ENCODE data around the gene SRMS. TPM values are rescaled to one million over a fixed set of nuclear protein-coding genes. Genes with fewer than 3 reads are reported as not detected.

Gene SRMS
- total RNA-seq, 1 donor from 2014 or later = not detected

DNA sequence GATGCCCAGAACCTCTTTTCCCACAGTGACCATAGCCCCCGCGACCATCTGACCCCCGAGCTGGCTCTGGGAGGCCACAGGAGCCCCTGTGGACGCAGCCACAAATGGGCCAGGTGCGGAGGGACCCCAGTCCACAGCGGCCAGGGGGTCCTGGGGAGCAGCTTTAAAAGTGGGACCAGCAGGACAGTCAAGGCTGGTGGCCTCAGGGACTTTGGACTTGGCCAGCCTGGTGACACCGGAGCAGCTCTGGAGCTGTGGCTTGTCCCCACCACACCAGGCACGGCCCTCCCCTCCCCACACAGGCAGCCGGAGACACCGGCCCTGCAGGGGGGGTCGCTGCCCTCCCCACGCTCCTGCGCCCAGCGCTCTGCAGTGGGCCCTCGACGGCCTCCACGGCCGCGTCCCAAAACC, 9.9 kb upstream of the SRMS start:
- H3K4me1 ChIP-seq = peaks cover 12% of the 10 kb centered on the region
- H3K9me3 ChIP-seq (ENCODE audit: low read depth) = no peaks in the 10 kb centered on the region
- Mint-ChIP-seq H3K4me3 (peak overlapping the region; percentile 71), H3K27ac (peak overlapping the region; percentile 93), H3K27me3 (ENCODE audit: insufficient read depth, low read depth) (peaks cover 4% of the 10 kb centered on the region), H3K9me3 (peaks cover 2% of the 10 kb centered on the region), H3K4me1 (peaks cover 10% of the 10 kb centered on the region), H3K36me3 (peaks cover 2% of the 10 kb centered on the region)
- no peaks in the 10 kb centered on the region for H3K36me3 ChIP-seq
- H3K4me2 ChIP-seq = peak overlapping the region; percentile 52
- H4K20me1 ChIP-seq (ENCODE audit: low read depth) = no peaks in the 10 kb centered on the region
- TF ChIP-seq CTCF (IDR thresholded peaks at IDR 0.05) = no peak
- TF ChIP-seq EZH2phosphoT487 (IDR thresholded peaks at IDR 0.05) = no peak
- DNase-seq (ENCODE audit: low spot score) = no peak
- no peak overlapping the region for H3K9ac ChIP-seq
- H2AFZ ChIP-seq (replicated peaks) = no peak overlapping the region
- no peak overlapping the region for H3K27ac ChIP-seq
- no peak overlapping the region for H3K4me3 ChIP-seq
- H3K27me3 ChIP-seq = peaks cover 9% of the 10 kb centered on the region
- H3K79me2 ChIP-seq (ENCODE audit: low read depth) = no peaks in the 10 kb centered on the region
- peaks cover 11% of the 10 kb centered on the region for H3F3A ChIP-seq (ENCODE audit: low read depth)

GRCh38 chr20:63556873-63557478, 9.4 kb upstream of the SRMS start:
- Histone ChIP-seq H4K20me1 (ENCODE audit: low read depth) (no peaks in the 10 kb centered on the region), H3K27me3 (peaks cover 9% of the 10 kb centered on the region), H3K79me2 (ENCODE audit: low read depth) (no peaks in the 10 kb centered on the region), H3K9me3 (ENCODE audit: low read depth) (no peaks in the 10 kb centered on the region), H3K4me3 (no peak overlapping the region), H3K4me2 (peak overlapping the region; percentile 52), H3K27ac (no peak overlapping the region), H3F3A (ENCODE audit: low read depth) (peaks cover 16% of the 10 kb centered on the region), H3K9ac (no peak overlapping the region), H2AFZ (replicated peaks) (no peak overlapping the region), H3K4me1 (peaks cover 12% of the 10 kb centered on the region), H3K36me3 (no peaks in the 10 kb centered on the region)
- H3K4me3 Mint-ChIP-seq = peak overlapping the region; percentile 71
- H3K36me3 Mint-ChIP-seq = peaks cover 2% of the 10 kb centered on the region
- H3K9me3 Mint-ChIP-seq = peaks cover 2% of the 10 kb centered on the region
- no peak for TF ChIP-seq EZH2phosphoT487 (IDR thresholded peaks at IDR 0.05)
- TF ChIP-seq CTCF (IDR thresholded peaks at IDR 0.05) = no peak
- peaks cover 10% of the 10 kb centered on the region for H3K4me1 Mint-ChIP-seq
- peaks cover 5% of the 10 kb centered on the region for H3K27me3 Mint-ChIP-seq (ENCODE audit: insufficient read depth, low read depth)
- peak; percentile 83 for DNase-seq (ENCODE audit: low spot score)
- H3K27ac Mint-ChIP-seq = peak overlapping the region; percentile 93

DNA sequence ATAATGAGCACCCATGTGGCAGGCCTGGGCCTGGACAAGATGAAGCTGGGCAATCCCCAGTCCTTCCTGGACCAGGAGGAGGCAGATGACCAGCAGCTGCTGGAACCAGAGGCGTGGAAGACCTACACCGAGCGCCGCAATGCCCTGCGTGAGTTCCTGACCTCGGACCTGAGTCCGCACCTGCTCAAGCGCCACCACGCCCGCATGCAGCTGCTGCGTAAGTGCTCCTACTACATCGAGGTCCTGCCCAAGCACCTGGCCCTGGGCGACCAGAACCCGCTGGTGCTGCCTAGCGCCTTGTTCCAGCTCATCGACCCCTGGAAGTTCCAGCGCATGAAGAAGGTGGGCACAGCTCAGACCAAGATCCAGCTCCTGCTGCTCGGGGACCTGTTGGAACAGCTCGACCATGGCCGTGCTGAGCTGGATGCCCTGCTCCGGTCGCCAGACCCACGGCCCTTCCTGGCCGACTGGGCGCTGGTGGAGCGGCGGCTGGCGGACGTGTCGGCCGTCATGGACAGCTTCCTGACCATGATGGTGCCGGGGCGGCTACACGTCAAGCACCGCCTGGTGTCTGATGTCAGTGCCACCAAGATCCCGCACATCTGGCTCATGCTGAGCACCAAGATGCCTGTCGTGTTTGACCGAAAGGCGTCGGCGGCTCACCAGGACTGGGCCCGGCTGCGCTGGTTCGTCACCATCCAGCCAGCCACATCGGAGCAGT, 8.3 kb upstream of the SRMS start:
- no peaks in the 10 kb centered on the region for H3K36me3 ChIP-seq
- H3K4me1 Mint-ChIP-seq = peaks cover 10% of the 10 kb centered on the region
- no peak overlapping the region for H3K4me3 ChIP-seq
- H3K79me2 ChIP-seq (ENCODE audit: low read depth) = no peaks in the 10 kb centered on the region
- H3K9me3 ChIP-seq (ENCODE audit: low read depth) = no peaks in the 10 kb centered on the region
- H3K27me3 Mint-ChIP-seq (ENCODE audit: insufficient read depth, low read depth) = peaks cover 5% of the 10 kb centered on the region
- peaks cover 2% of the 10 kb centered on the region for H3K36me3 Mint-ChIP-seq
- no peaks in the 10 kb centered on the region for H4K20me1 ChIP-seq (ENCODE audit: low read depth)
- TF ChIP-seq EZH2phosphoT487 (IDR thresholded peaks at IDR 0.05) (no peak), EZH2 (IDR thresholded peaks at IDR 0.05) (no peak), CTCF (IDR thresholded peaks at IDR 0.05) (no peak)
- no peak overlapping the region for H3K27ac ChIP-seq
- no peak overlapping the region for H3K9ac ChIP-seq
- DNase-seq (ENCODE audit: low spot score) = no peak
- H3K4me3 Mint-ChIP-seq = peak overlapping the region; percentile 64
- H3K27ac Mint-ChIP-seq = no peak overlapping the region
- H3K9me3 Mint-ChIP-seq = peaks cover 2% of the 10 kb centered on the region
- no peak overlapping the region for H3K4me2 ChIP-seq
- peaks cover 9% of the 10 kb centered on the region for H3K27me3 ChIP-seq
- H2AFZ ChIP-seq (replicated peaks) = no peak overlapping the region
- peaks cover 12% of the 10 kb centered on the region for H3K4me1 ChIP-seq
- peaks cover 19% of the 10 kb centered on the region for H3F3A ChIP-seq (ENCODE audit: low read depth)

Measured in neural progenitor cell (in vitro differentiated cells).